Measurements from ENCODE around the gene RAI2.

DNA sequence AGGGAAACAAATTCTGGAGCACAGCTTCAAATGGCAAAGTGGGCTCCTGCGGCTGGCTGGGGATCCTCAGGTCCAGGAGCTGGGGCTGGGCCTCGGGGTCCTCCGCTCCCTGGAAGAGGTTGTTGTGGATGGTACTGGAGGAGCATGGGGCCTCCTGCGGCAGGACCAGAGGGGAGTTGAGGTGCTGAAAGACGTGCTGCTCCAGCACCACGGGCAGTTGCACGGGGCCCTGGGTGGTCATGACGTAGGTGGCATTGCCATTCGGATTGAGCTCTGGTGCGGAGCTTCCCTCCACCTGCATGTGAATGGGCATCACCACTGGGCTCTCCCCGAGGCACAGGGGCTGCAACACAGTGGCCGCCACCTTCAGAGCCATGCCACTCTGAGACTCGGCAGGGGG lies 59.7 kb downstream of the RAI2 start:
- TF ChIP-seq CTCF (conservative IDR thresholded peaks at IDR 0.05 in 1 of 2, IDR thresholded peaks at IDR 0.05 in 1 of 2; ENCODE audit: low read depth in 1 of 2, low read length in 2 of 2) (no peak), EZH2 (IDR thresholded peaks at IDR 0.05; ENCODE audit: low read length, missing control alignments) (no peak)

All from fibroblast of lung (primary cell).